Anterior cingulate cortex (tissue), 58 donors: ENCODE measurements around the gene TSPAN7.

Source experiments
- DNase-seq, 58 donors: peaks; one replicate each; lab custom pipeline; 2025; lab: John Stamatoyannopoulos, UW

The TSPAN7 gene

GRCh38 chrX:38583181-38583580 is 21.8 kb downstream of the TSPAN7 start:
- DNase-seq: no peak

- no peak for DNase-seq
Measured at GRCh38 chrX:38594434-38594833, 33.1 kb downstream of the TSPAN7 start.

- no peak for DNase-seq
Measured at GRCh38 chrX:38595801-38596200, 34.5 kb downstream of the TSPAN7 start.

- DNase-seq: no peak
Measured at GRCh38 chrX:38596939-38597338, 35.6 kb downstream of the TSPAN7 start.

GRCh38 chrX:38599796-38600755 is 38.7 kb downstream of the TSPAN7 start:
- peak in 3 of 58 donors; percentile 8 to 22 (median 18) for DNase-seq

GRCh38 chrX:38601866-38602265 is 40.5 kb downstream of the TSPAN7 start:
- no peak for DNase-seq

- DNase-seq: no peak
Measured at GRCh38 chrX:38606821-38607220, 45.5 kb downstream of the TSPAN7 start.

DNA sequence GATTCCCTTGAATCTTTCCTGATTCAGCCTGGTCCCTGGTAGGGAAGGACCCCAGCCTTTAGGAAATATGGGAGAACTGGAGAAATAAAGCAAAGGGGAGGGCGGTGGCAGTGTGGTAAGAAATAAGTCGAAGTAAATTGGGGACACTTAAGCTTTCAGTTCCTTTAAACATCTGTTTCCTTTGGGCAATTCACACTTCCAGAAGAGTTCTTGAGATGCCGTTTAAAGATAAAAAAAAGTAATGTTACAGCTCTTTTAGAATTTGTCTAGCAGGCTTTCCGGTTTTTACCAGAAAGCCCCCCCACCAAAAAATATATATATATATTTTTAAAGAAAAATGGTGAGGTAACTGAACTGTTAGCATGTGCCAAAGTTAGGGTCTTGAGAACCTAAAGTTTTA is 46.6 kb downstream of the TSPAN7 start:
- DNase-seq: no peak

- peak in 1 of 58 donors; percentile 0 for DNase-seq
Measured at GRCh38 chrX:38610849-38611248, 49.5 kb downstream of the TSPAN7 start.

DNA sequence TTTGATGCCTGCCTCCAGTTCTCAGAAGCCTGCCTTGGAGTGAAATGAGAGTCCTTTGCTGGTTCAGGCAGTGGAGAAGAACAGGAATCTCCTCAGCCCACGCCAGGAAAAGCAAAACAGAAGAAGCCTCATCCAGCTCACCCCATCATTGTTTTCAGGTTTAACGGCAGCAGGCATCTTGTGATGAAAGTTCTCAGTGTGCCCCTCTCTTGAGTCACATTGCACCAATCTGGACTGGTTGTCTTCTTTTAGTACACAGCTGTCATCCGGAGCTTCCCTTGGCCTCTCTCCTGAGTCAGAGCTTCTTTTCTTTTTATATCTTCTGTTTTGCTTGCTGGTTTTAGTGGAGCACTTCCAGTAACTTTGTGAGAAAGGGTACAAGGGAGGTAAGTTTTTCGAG is 50.9 kb downstream of the TSPAN7 start:
- DNase-seq: peak in 21 of 58 donors; percentile 0 to 47 (median 13)

DNA sequence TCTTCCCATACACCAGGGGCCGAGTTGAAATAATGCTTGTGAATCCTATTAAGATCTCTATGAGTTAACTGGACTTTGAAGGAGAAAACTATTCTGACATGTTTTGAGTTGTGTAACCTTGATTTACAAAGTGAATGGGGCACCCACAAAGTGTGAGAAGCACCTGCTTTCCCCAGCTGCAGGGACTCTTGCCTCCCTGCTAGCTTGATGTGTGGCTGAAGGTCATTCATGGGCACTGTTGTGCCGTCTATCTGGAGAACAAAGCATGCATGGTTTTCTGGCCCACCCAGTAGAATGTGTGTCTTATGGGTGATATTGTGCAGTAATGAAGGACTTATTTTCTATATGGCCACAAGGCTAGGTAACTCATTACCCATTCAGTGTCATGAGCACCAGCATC is 53.1 kb downstream of the TSPAN7 start:
- DNase-seq: no peak

GRCh38 chrX:38616904-38617303 is 55.6 kb downstream of the TSPAN7 start:
- no peak for DNase-seq

GRCh38 chrX:38618180-38618579 is 56.8 kb downstream of the TSPAN7 start:
- DNase-seq: peak in 6 of 58 donors; percentile 1 to 30 (median 4)

DNA sequence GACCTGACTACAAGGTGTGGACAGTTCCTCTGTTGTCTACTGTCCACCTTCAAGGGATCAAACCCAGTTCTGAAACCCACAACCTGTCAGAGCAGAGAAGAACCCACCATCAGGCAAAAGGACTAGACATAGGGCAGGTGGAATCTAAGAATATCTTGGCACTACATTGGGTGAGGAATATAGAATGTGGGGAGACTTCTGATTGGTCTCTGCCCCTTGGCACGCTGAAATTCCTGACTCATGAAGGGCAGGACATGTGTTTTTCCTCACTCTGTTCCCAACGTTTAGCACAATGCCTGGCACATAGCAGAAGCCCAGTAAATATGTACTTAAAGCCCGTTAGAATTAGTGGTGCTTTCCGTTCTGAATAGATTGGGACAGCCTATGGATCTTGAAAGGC is 59.3 kb downstream of the TSPAN7 start:
- no peak for DNase-seq

DNA sequence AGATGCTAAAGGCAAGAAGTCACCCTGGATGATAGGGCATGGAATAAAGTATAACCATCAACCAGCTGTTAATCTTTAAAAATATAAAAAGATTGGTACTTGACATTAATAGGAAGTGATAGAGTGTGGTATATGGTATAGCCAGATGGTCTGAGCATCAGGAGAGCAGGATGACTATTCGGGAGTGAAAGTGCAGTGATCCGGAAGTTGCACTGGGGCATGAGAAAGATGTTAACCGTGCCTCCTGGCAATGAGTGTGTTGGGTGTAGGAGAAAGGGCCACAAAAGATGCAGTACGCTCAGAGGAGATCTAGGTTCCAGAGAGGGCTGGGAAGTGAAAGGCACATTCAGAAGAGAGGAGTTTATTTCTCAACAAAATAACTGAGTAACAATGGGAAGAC is 65.0 kb downstream of the TSPAN7 start:
- DNase-seq: no peak

DNA sequence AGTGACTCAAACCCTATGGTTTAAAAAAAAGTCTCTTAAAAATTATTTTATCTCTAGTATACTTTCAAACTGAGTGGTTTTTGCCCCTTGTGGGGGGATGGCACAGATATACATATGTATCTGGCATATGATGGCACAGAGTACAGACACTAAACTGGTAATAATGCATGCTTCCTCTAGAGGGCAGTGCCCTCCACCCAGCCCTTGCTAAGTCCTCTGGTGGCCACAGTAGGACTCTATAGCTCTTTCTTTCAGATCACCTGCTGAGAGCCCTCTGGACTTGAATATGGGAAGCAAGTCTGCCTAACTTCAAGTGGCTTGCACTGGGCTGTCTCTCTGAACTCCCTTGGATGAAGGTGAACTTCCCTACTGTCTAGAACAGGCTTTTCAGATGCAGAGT is 66.3 kb downstream of the TSPAN7 start:
- DNase-seq: no peak

DNA sequence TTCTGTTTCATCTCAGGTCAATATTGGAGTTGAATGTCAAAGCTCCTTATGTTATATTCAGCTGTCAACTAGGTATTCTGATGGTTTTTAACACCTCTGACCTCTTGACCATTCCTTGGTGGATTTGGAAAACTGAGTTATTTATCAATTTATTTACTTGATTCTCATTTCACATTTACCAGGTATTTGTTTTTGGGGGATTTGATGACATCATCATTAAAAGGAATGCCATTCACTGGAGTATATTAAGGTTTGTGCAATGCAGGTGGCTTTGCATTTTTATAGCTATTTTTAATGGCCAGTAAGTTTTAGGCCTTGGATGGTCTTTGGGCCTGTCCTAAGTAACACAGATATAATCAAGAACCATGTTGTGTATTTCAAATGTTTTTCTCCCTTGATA is 67.2 kb downstream of the TSPAN7 start:
- DNase-seq: no peak

GRCh38 chrX:38632516-38632915 is 71.2 kb downstream of the TSPAN7 start:
- DNase-seq: no peak

- DNase-seq: no peak
Measured at GRCh38 chrX:38634665-38635064, 73.3 kb downstream of the TSPAN7 start.

- peak in 32 of 58 donors; percentile 0 to 68 (median 12) for DNase-seq
Measured at GRCh38 chrX:38636949-38637819, 75.8 kb downstream of the TSPAN7 start.

- no peak for DNase-seq
Measured at GRCh38 chrX:38638952-38639529, 77.7 kb downstream of the TSPAN7 start.
